ENCODE measurements around the gene POLG2.
"Not testable (repeated sequence)": the region's sequence is repeated elsewhere in the genome, so short reads cannot be mapped to it uniquely, and the experiment has no call there.

Gene POLG2

DNA sequence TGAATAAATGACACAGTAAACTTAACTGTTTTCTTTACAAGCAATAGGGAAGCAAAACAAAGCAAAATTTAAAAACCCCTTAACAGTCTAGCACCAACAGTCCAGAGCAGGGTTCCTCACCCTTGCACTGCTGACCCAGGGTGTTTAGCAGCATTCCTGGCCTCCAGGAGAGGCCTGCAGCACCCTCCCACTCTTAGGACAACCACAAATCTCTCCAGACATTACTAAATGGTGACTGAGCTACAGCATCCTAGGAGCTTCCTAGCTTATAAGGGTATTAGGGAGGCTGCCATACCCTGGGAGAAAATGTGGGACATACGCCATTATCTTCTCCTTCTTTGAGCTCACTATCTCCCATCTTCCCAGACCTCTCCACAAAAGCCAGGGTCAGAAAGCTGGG is 15.9 kb downstream of the POLG2 start:
- no peak for DNase-seq

DNA sequence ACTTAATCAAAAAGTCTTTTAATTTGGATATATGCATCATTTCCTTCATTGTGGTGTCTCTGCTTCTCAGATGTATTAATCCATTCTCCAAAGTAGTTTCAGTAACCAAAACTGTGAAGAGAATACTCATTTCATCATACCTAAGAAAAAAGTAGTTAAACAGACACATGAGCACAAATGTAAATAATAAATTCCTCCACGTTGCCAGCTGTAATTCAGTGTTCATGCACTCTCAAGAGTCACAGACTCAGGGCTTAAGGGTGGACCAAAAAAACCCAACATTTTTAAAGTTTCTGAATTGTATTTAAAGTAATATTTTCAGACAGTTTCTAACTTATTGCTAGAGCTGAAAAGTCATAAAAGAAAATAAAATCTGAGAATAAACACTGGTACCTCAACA is 19.0 kb downstream of the POLG2 start:
- DNase-seq = no peak

DNA sequence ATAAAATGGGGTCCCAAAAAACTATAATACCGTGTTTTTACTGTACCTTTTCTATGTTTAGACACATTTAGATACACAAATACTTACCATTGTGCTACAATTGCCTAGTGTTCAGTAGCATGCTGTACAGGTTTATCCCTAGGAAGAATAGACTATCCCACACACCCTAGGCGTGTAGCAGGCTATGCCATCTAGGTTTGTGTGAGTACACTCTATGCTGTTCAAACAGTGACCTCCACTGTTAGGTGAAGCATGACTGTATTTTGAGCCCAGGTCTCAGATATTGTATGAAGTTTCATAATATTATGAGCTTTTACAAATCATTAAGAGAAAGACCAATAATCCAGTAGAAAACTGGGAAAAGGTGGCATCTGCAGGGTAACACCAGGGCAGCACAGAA is 24.3 kb downstream of the POLG2 start:
- DNase-seq = no peak

DNA sequence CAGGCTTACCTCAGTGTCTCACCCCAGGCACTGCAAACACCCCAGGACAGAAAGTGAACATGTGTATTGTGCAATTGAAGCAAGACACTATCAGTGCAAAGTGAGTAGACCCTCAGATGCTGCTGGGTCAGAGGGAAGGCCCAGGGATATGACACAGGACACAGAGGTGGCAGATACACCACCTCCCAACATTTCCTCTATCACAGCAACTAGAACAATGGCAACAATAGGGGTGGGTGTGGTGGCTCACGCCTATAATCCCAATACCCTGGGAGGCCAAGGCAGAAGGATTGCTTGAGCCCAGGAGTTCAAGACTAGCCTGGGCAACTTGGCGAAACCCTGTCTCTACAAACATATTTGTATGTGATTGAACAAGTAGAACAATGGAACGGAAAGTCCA is 25.4 kb downstream of the POLG2 start:
- no peak for DNase-seq

DNA sequence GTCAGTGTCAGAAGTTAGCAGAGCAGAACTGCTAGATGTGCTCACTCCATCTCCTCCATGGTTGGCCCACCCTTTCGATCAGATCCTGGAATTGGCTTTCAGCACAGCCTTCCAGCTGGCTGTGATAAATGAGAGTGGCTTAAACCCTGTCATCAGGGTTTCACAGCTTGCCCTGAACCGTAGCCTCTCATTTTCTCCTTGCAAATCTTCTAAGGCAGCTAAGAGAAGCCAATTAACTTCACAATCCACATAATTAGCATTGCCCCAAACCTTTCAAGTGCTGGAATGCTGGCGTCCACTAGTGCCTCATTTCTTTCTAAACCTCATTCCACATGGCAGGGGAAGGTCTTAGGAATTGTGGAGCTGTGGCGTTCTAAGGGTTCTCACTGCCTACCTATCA is 26.2 kb downstream of the POLG2 start:
- DNase-seq = no peak

DNA sequence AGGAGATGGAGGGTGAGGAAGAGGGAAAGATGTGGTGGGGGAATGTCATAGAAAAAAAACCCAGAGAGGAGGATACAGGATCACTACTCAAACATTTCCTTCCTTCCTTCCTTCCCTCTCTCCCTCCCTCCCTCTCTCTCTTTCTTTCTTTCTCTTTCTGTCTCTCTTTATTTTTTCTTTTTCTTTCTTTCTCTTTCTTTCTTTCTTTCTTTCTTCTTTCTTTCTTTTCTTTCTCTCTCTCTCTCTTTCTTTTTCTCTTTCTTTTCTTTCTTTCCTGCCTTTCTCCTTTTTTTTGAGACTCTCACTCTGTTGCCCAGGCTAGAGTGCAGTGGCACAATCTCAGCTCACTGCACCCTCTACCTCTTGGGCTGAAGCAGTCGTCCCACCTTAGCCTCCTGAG is 30.0 kb downstream of the POLG2 start:
- DNase-seq = not testable (repeated sequence)

DNA sequence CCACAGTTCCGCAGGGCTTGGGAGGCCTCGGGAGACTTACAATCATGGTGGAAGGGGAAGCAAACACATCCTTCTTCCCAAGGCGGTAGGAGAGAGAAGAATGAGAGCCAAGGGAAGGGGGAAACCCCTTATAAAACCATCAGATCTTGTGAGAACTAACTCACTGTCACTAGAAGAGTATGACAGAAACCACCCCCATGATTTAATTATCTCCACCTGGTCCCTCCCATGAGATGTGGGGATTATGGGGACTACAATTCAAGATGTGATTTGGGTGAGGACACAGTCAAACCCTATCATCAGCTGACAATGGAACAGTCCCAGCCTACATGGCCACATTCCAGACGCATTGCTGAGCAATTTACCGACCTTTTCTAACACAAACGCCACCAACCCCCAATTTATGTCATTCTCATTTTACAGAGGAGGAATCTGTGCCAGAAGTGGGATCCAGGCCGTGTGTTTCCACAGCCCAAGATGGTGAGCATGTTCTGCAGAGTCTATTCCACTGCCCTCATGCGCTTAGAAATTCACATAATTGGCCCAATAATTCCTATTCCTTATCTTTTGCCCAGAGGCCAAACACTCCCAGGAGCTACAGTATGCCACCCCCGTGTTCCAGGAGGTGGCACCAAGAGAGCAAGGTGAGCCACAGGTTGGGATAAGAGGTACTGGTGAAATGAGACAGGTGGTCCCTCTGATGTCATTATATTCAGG is 30.7 kb downstream of the POLG2 start:
- DNase-seq = no peak

DNA sequence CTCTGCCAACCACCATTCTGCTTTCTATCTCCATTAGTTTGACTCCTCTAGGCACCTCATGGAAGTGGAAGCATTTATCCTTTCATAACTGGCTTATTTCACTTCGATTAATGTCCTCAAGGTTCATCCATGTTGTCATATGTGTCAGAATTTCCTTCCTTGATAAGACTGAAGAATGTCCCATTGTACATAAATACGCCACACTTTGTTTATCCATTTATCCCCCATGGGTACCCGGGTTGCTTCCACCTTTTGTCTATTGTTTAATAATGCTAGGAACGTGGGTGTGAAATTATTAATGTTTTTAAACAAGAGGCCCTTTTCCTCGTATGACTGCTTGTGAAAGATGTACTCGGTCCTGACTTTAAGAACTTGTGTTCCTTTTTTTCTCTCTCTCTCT is 35.1 kb downstream of the POLG2 start:
- no peak for DNase-seq

DNA sequence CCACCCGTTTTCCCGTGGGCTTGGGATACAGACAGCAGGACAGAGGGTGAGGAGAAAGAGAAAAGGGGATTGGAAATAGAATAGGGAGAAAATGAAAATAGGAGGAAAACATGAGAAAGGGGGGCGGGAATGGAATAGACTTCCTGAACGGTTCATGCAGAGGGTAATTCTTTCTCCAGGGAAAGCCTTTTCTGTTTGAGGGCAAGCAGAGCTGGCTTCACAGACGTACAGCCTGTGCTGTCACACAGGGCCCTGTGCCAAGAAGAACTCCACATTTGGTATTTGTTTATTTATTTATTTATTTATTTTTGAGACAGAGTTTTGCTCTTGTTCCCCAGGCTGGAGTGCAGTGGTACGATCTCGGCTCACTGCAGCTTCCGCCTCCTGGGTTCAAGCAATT is 35.9 kb downstream of the POLG2 start:
- no peak for DNase-seq

DNA sequence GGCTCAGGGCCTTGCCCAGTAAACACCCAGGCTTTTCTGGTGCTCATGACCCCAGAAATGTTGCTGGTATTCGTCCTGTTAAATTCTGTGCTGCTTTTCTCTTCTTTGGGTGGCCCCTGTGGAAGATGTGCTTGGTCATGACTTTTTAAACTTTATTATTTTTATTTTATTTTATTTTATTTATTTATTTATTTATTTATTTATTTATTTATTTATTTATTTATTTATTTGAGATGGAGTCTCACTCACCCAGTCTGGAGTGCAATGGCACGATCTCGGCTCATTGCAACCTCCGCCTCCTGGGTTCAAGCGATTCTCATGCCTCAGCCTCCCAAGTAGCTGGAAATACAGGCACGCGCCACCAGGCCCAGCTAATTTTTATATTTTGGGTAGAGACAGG is 37.0 kb downstream of the POLG2 start:
- DNase-seq = not testable (repeated sequence)

DNA sequence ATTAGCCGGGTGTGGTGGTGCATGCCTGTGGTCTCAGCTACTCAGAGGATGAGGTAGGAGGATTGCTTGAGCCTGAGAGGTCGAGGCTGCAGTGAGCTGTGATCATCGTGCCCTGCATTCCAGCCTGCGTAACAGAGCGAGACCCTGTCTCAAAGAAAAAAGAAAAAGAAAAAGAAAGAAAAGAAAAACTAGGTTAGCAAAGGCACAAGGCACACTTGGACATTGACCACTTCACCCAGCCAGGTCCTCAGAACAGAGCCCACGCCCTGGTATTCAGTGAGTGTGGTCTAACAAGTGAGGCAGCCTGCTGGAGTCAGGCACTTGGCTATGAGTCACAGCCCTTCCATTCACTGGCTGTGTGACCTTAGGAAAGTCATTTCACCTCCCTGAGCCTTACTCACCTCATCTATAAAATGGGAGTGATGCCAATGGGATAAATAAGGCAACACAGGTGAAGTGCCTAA is 37.5 kb downstream of the POLG2 start:
- DNase-seq = no peak

DNA sequence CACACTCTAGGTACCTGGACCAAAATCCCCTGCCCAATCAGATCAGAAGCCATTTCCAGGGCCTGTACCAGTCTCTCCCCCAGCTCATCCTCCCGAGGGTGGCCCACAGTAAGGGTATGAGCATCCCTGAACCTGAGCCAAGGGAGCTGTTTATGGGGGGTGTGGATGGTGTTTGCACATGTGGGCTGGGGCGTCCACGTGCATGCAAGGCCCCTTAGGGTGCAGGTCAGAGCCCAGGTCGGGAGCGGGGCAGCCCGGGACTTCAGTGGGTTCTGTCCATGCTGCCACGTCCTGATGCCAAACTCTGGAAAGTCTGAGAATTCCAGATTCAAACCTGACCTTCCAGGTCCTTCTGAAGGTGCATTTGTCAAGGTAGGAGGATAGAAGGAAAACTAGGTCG is 38.1 kb downstream of the POLG2 start:
- no peak for DNase-seq

DNA sequence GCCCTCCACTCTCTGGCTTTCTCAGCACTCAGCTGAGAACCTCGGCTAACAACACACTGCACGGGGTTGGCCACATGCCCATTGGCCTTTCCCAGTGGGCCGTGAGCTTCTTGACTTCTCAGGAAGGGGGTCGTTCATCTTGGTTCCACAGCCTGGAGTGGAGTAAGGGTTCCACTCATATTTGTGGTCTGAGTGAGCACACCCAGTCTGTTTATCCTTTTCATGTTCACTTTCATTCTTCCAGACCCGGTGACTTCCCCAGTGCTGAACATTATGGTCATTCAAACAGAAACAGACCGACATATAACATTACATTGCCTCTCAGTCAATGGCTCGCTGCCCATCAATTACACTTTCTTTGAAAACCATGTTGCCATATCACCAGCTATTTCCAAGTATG is 39.7 kb downstream of the POLG2 start:
- no peak for DNase-seq

DNA sequence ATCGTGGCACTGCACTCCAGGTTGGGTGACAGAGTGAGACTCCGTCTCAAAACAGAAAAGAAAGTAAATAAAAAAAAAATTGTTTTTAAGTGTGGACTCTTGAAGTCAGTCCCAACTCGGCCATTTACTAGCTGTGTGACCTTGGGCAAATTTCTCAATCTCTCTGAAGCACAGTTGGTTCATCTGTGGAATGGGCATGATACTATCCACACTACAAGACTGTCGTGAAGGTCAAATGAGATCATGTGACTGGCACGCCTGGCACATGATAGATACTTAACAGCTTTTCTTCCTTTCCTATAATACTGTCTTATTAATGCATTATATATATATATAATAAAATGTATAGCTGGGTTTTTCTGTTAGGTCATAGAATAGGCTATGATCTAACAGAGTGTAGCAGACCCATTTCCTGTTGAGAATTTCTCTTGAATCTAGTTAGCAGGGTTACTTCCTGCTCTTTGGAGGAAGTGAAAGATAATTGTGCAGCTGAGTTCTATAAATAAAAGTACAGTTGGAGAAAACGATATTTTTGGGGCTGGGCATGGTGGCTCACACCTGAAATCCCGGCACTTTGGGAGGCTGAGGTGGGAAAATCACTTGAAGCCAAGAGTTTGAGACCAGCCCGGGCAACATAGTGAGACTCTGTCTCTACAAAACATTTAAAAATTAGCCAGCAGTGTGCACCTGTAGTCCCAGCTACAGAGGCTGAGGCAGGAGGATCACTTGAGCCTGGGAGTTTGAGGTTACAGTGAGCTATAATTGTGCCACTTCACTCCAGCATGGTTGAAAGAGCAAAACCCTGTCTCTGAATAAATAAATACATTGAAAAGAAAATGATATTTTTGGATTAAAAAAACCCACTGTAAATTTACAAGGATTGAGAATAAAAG is 40.6 kb downstream of the POLG2 start:
- DNase-seq = no peak

DNA sequence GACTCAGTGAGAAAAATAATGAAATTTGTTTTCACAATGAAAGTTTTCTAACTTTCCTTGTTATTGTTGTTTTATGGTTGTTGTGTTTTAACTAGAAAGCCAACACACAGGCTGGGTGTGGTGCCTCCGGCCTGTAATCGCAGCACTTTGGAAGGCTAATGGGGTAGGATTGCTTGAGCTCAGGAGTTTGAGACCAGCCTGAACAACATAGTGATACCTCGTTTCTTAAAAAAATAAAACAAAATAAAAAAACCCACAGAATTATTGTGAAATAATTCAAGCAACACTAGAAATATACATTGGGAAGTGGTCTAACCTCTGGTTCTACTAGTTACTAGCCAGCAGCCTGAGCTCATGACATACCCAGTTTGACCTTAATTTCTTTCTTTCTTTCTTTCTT is 47.3 kb downstream of the POLG2 start:
- DNase-seq = no peak

DNA sequence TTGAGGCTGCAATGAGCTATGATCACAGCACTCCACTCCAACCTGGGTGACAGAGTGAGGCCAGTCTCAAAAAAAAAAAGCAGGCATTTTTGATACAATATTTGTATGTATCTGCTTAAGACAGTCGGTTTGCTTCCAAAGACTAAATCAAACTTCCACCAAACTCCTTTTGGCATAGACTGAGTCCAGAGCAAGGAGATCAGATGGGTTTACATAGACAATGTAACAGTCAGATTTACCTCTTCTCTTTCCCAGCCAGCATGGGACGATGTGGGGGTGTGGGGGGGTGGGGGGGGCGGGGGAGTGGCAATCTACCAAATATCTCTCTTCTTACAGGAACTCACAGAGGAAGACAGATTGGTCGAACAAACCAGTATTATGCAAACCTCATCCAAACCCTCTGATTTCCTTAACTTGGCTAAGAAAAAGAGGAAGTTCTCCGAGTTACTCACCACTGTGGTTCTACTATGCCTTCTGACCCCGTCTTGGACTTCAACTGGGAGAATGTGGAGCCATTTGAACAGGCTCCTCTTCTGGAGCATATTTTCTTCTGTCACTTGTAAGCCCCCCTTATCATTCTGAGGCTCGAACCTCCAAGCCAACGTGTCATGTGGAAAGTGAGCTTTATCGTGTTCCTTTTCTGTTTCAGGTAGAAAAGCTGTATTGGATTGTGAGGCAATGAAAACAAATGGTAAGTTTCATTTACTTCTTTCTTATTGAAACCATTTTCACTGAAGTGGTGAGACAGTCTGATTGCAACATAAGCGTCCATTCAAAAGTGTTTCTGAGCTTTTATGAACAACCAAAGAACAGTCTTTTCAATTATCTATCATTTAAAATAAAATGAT is 48.0 kb downstream of the POLG2 start, which contains the start of gene MILR1:
MILR1 (plus strand) TSS at position 451 of the 848 bp plus-strand sequence; CDS start at position 505, 54 bp downstream.
- no peak for DNase-seq

DNA sequence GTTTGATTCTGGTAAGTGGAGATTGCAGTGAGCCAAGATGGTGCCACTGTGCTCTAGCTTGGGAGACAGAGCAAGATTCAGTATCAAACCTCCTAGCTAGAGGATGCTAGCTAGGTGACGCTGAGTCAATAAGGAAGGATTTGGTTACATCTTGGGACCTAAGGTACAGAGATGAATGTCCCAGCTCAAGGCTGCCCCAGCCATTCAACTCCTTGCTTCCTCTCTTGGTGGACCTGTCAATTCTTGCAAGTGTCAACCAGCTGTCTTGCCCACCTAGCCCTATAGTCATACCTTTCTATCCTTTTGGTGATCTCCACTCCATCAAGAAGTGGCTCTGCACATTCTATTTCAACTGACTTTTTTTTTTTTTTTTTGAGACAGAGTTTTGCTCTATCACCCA is 49.3 kb downstream of the POLG2 start:
- DNase-seq = no peak

DNA sequence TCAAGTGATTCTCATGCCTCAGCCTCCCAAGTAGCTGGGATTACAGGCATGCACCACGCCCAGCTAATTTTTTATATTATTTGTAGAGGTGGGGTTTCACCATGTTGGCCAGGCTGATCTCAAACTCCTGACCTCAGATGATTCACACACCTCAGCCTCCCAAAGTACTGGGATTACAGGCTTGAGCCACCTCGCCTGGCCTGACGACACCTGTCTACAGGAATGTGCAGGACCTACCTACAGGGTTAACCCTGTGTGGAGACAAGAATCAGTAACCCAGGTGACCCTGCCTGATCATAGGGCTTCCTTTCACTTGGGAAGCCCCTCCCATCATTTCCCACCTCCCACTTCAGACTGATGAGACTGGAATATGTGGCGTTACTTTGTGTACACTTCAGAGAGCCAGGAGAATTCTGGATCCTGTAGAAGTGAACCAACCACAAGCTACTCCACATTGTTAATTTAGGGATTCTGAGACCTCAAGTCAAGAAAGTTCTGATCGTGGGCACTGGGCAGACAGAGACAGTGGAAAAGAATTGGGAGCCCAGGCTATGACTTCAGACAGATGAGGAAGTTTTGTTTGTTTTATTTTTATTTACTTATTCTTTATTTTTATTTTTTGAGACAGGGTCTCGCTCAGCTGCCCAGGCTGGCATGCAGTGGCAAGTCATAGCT is 53.6 kb downstream of the POLG2 start:
- DNase-seq = no peak

DNA sequence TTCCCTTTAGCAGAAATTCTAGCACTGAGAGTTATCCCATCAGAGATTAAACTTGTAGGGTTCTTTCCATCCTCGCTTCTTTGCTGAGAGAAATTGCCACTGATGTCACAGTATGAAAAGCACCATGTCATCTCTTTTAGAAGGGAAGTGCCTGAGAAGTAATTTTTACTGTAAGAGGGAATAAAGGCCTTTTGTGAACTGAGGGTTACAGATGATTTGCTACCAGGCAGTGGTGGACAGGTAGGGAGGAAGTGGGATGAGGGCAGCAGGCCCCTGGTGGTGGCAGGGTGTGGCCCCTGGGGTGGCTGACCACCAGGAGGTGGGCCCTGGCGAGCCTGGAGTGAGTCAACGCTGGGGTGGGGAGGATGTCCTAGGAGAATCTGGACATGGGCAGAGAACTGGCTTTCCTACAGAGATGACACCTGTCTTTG is 54.3 kb downstream of the POLG2 start:
- DNase-seq = no peak

DNA sequence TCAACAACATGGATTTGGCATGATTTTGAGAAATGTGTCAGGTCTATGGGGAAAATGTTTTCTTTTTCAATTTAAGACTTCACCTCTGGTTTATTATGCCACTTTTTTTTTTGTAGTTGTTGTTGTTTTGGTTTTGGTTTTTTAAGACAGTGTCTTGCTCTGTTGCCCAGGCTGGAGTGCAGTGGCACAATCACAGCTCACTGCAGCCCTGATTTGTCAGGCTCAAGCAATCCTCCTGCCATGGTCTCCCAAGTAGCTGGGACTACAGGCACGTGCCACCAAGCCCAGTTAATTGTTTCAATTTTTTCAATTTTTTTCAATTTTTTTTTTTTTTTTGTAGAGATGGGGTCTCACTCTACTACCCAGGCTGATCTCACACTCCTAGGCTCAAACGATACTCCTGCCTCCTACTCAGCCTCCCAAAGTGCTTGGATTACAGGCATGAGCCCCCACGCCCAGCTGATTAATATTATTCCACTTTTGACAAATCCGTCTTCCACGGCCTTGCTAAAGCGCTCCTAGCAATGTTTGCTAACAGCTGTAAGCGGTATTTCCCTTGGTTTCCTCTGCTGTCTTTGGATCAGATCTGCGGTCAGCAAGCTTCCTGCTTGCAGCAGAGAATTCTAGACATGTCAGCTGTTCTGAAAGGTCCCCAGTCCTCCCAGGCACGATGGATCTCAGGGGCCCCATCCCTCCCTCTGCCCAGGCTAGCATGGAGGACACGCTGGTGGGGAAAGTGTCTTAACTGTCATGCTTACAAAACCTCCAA is 54.9 kb downstream of the POLG2 start:
- no peak for DNase-seq

DNA sequence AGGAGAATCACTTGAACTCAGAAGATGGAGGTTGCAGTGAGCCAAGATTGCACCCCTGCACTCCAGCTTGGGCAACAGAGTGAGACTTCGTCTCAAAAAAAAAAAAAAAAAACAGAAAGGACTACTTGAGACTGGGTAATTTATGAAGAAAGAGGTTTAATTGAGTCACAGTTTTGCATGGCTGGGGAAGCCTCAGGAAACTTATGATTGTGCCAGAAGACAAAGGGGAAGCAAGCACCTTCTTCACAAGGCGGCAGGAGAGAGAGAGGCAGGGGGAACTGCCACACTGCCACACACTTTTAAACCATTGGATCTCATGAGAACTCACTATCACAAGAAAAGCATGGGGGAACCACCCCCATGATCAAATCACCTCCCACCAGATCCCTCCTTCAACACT is 56.9 kb downstream of the POLG2 start:
- DNase-seq = no peak

DNA sequence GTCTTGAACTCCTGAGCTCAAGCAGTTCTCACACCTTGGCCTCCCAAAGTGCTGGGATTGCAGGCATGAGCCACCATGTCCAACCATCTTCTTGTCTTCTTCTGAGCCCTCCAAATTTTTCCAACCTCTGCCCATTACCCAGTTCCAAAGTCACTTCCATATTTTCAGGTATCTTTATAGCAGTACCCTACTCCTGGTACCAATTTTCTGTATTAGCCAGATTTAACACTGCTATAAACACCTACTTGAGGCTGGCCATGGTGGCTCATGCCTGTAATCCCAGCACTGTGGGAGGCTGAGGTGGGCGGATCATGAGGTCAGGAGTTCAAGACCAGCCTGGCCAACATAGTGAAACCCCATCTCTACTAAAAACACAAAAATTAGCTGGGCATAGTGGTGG is 57.3 kb downstream of the POLG2 start:
- not testable (repeated sequence) for DNase-seq

Data from activated gamma-delta T cell (primary cell).